Brain pericyte (primary cell): ENCODE results near the gene AP1G1.
"Not testable (repeated sequence)": the region's sequence is repeated elsewhere in the genome, so short reads cannot be mapped to it uniquely, and the experiment has no call there.

Experiments
- DNase-seq: peaks from one replicate; pipeline ENCODE4 v3.0.0-alpha.2; 2012; ENCODE audit warnings: low read depth, low spot score

The AP1G1 gene

GRCh38 chr16:71808593-71809459 is at the start of gene AP1G1:
Gene AP1G1, minus strand, starts transcription at chr16:71808834. Its CDS starts 19,355 bp downstream, at chr16:71789479.
- DNase-seq = peak; percentile 96

GRCh38 chr16:71855937-71856662 is 47.5 kb upstream of the AP1G1 start:
- DNase-seq = no peak

- DNase-seq = no peak
Observed at GRCh38 chr16:71854369-71854948, 45.8 kb upstream of the AP1G1 start.

- DNase-seq = no peak
Observed at GRCh38 chr16:71853413-71853812, 44.8 kb upstream of the AP1G1 start.

GRCh38 chr16:71852561-71852960 is 43.9 kb upstream of the AP1G1 start:
- DNase-seq = no peak

GRCh38 chr16:71852158-71852557 is 43.5 kb upstream of the AP1G1 start:
- DNase-seq = no peak

GRCh38 chr16:71851746-71852145 is 43.1 kb upstream of the AP1G1 start:
- no peak for DNase-seq

GRCh38 chr16:71848622-71849021 is 40.0 kb upstream of the AP1G1 start:
- DNase-seq = no peak

GRCh38 chr16:71847096-71847495 is 38.5 kb upstream of the AP1G1 start:
- no peak for DNase-seq

- DNase-seq = no peak
Observed at GRCh38 chr16:71846431-71846830, 37.8 kb upstream of the AP1G1 start.

GRCh38 chr16:71845639-71846430 is 37.2 kb upstream of the AP1G1 start, which contains the start of gene ATXN1L:
Gene ATXN1L, plus strand, starts transcription at chr16:71845976. Its CDS starts 3,765 bp downstream, at chr16:71849741.
- peak; percentile 59 for DNase-seq

- no peak for DNase-seq
Observed at GRCh38 chr16:71843572-71843971, 34.9 kb upstream of the AP1G1 start.

GRCh38 chr16:71840052-71840451 is 31.4 kb upstream of the AP1G1 start:
- no peak for DNase-seq

GRCh38 chr16:71837150-71837549 is 28.5 kb upstream of the AP1G1 start:
- no peak for DNase-seq

- no peak for DNase-seq
Observed at GRCh38 chr16:71834291-71834690, 25.7 kb upstream of the AP1G1 start.

- DNase-seq = not testable (repeated sequence)
Observed at GRCh38 chr16:71832112-71832511, 23.5 kb upstream of the AP1G1 start.

GRCh38 chr16:71831698-71832097 is 23.1 kb upstream of the AP1G1 start:
- DNase-seq = not testable (repeated sequence)

GRCh38 chr16:71830359-71830758 is 21.7 kb upstream of the AP1G1 start:
- DNase-seq = no peak

- DNase-seq = no peak
Observed at GRCh38 chr16:71826533-71827017, 17.9 kb upstream of the AP1G1 start.

- DNase-seq = not testable (repeated sequence)
Observed at GRCh38 chr16:71817155-71817500, 8.5 kb upstream of the AP1G1 start.

- DNase-seq = no peak
Observed at GRCh38 chr16:71811261-71811803, 2.7 kb upstream of the AP1G1 start.
